SK-N-SH (cell line): ENCODE results near the gene SNRNP200. TPM values are rescaled to one million over a fixed set of nuclear protein-coding genes. Genes with fewer than 3 reads are reported as not detected.
A peak's percentile ranks its signal among the peaks of the same experiment; 100 is the strongest.

Experiments used
- CTCF ChIA-PET: fragments of 300-600, 350-600 bp; formaldehyde crosslinking; extraction: SDS; loops from one replicate; lab custom pipeline; 2021; lab: Yijun Ruan, JAX
- POLR2A ChIA-PET: fragments of 350-600 bp; sonication (Branson Sonifier 250); formaldehyde crosslinking; extraction: SDS; loops from one replicate; lab custom pipeline; 2020; ENCODE audit warnings: antibody characterized with exemption, inconsistent platforms; lab: Yijun Ruan, JAX
- DNase-seq: peaks from one replicate; pipeline ENCODE4 v3.0.0; 2012
- H2AFZ ChIP-seq: fragments of 200-600 bp; sonication (generic); 2 replicates; pipeline ENCODE4 v1.8.1; 2016; ENCODE audit warnings: antibody characterized with exemption, mild to moderate bottlenecking, low read depth
- H3F3A ChIP-seq: fragments of 200-600 bp; sonication (generic); replicated peaks from 2 replicates; pipeline ENCODE3; 2016; ENCODE audit warnings: antibody characterized with exemption, mild to moderate bottlenecking; ENCODE audit not compliant: insufficient read depth
- H3K27ac ChIP-seq, 2 experiments: fragments of 200-500 bp in 1 of 2; fragments of 200-600 bp in 1 of 2; sonication (Bioruptor generic) in 1 of 2; sonication (generic), shearing (Covaris generic) in 1 of 2; 2 replicates each; pipeline versions ENCODE4 v1.5.1 to v1.6.1; 2014 to 2016; ENCODE audit warnings: low read depth in 2 of 2, inconsistent platforms in 1 of 2, low read length in 1 of 2, mild to moderate bottlenecking in 1 of 2, mixed read lengths in 1 of 2
- H3K27me3 ChIP-seq: fragments of 200-600 bp; sonication (generic), shearing (Covaris generic); 2 replicates; pipeline ENCODE4 v1.6.1; 2016; ENCODE audit warnings: mixed run types; ENCODE audit not compliant: insufficient read depth
- H3K36me3 ChIP-seq, 2 experiments: fragments of 200-500 bp in 1 of 2; fragments of 200-600 bp in 1 of 2; sonication (Bioruptor generic) in 1 of 2; sonication (generic) in 1 of 2; replicated peaks in 1 of 2; 2 replicates each; pipeline versions ENCODE3 to v1.5.1; 2014 to 2016; ENCODE audit warnings: low read length in 1 of 2, mild to moderate bottlenecking in 1 of 2; ENCODE audit not compliant: insufficient read depth in 2 of 2, control insufficient read depth in 1 of 2
- H3K4me1 ChIP-seq, 2 experiments: fragments of 200-500 bp in 1 of 2; fragments of 200-600 bp in 1 of 2; sonication (Bioruptor generic) in 1 of 2; sonication (generic), shearing (Covaris generic) in 1 of 2; 2 replicates each; pipeline versions ENCODE4 v1.5.1 to v1.6.1; 2014 to 2016; ENCODE audit warnings: low read depth in 1 of 2, low read length in 1 of 2, mixed run types in 1 of 2; ENCODE audit not compliant: insufficient read depth in 2 of 2, control insufficient read depth in 1 of 2
- H3K4me2 ChIP-seq: fragments of 200-600 bp; sonication (generic), shearing (Covaris generic); 2 replicates; pipeline ENCODE4 v1.6.1; 2017; ENCODE audit warnings: mixed run types
- H3K4me3 ChIP-seq, 2 experiments: fragments of 200-500 bp in 1 of 2; fragments of 200-600 bp in 1 of 2; sonication (Bioruptor generic) in 1 of 2; sonication (generic), shearing (Covaris generic) in 1 of 2; 2 replicates each; pipeline versions ENCODE4 v1.5.1 to v1.8.1; 2014 to 2016; ENCODE audit warnings: low read depth in 2 of 2, inconsistent platforms in 1 of 2, low read length in 1 of 2, mild to moderate bottlenecking in 1 of 2, mixed read lengths in 1 of 2, moderate library complexity in 1 of 2
- H3K79me2 ChIP-seq: fragments of 200-600 bp; sonication (generic); 2 replicates; pipeline ENCODE4 v1.8.1; 2017; ENCODE audit warnings: mild to moderate bottlenecking; ENCODE audit not compliant: insufficient read depth
- H3K9ac ChIP-seq: fragments of 200-600 bp; sonication (generic); 2 replicates; pipeline ENCODE4 v1.6.1; 2017; ENCODE audit warnings: mixed run types
- H3K9me2 ChIP-seq: fragments of 200-600 bp; sonication (generic); 2 replicates; pipeline ENCODE4 v1.6.1; 2017; ENCODE audit warnings: mixed run types
- H3K9me3 ChIP-seq: fragments of 200-600 bp; sonication (generic); 2 replicates; pipeline ENCODE4 v1.6.1; 2017; ENCODE audit warnings: mixed run types, mild to moderate bottlenecking, moderate library complexity
- H4K20me1 ChIP-seq: fragments of 200-600 bp; sonication (generic); 2 replicates; pipeline ENCODE4 v1.6.1; 2017; ENCODE audit warnings: mild to moderate bottlenecking, mixed run types; ENCODE audit not compliant: insufficient read depth
- CHD2 ChIP-seq: fragments of 150-350 bp; IDR thresholded peaks from 2 replicates; pipeline ENCODE4 v1.6.1; 2018; ENCODE audit warnings: low read length; ENCODE audit not compliant: partially characterized antibody
- CTCF ChIP-seq: fragments of 200-600 bp; sonication (generic); IDR thresholded peaks from 2 replicates; pipeline ENCODE4 v1.6.1; 2017; ENCODE audit warnings: antibody characterized with exemption, mild to moderate bottlenecking, moderate library complexity
- ELF1 ChIP-seq: IDR thresholded peaks from 2 replicates; pipeline ENCODE4 v1.4.0; 2012
- EP300 ChIP-seq, 2 experiments: IDR thresholded peaks; 2 replicates each; pipeline versions ENCODE4 v1.4.0 to v1.6.1; 2012; ENCODE audit warnings: borderline replicate concordance in 1 of 2, low read depth in 1 of 2, low read length in 1 of 2
- EZH2phosphoT487 ChIP-seq: fragments of 200-600 bp; sonication (generic); IDR thresholded peaks from 2 replicates; pipeline ENCODE4 v1.6.1; 2017; ENCODE audit warnings: low read depth, mixed run types, mild to moderate bottlenecking, antibody characterized with exemption, moderate library complexity, borderline replicate concordance
- FOXJ3 ChIP-seq: sonication (generic); formaldehyde crosslinking; IDR thresholded peaks from 2 replicates; pipeline ENCODE4 v1.5.1; 2020; ENCODE audit warnings: mild to moderate bottlenecking, missing genetic modification reagents
- FOXM1 ChIP-seq: IDR thresholded peaks from 2 replicates; pipeline ENCODE4 v1.4.0; 2012; ENCODE audit warnings: low read depth, mild to moderate bottlenecking
- GABPA ChIP-seq: IDR thresholded peaks from 2 replicates; pipeline ENCODE4 v1.4.0; 2012; ENCODE audit warnings: low read depth, mild to moderate bottlenecking
- JUND ChIP-seq: IDR thresholded peaks from 2 replicates; pipeline ENCODE4 v1.4.0; 2012
- MXI1 ChIP-seq: IDR thresholded peaks from 2 replicates; pipeline ENCODE4 v1.6.1; 2012; ENCODE audit warnings: mild to moderate bottlenecking, low read depth, low read length, improper control_type of control experiment
- NFIC ChIP-seq: IDR thresholded peaks from 2 replicates; pipeline ENCODE4 v1.4.0; 2012; ENCODE audit warnings: borderline replicate concordance
- NRF1 ChIP-seq: IDR thresholded peaks from 2 replicates; pipeline ENCODE4 v1.6.1; 2012; ENCODE audit warnings: low read depth, mild to moderate bottlenecking, low read length
- PBX3 ChIP-seq: IDR thresholded peaks from 2 replicates; pipeline ENCODE4; 2012
- RAD21 ChIP-seq: IDR thresholded peaks from 2 replicates; pipeline ENCODE4 v1.6.1; 2012; ENCODE audit warnings: mild to moderate bottlenecking, low read length
- RFX5 ChIP-seq: IDR thresholded peaks from 2 replicates; pipeline ENCODE4 v1.6.1; 2012; ENCODE audit warnings: mild to moderate bottlenecking, improper control_type of control experiment, low read length
- RXRA ChIP-seq: IDR thresholded peaks from 2 replicates; pipeline ENCODE4 v1.4.0; 2012; ENCODE audit warnings: low read depth, mild to moderate bottlenecking, borderline replicate concordance
- SIN3A ChIP-seq: IDR thresholded peaks from 2 replicates; pipeline ENCODE4 v1.6.1; 2012; ENCODE audit warnings: low read depth, mild to moderate bottlenecking, low read length, moderate library complexity, borderline replicate concordance
- TCF12 ChIP-seq: IDR thresholded peaks from 2 replicates; pipeline ENCODE4 v1.4.0; 2012
- TEAD4 ChIP-seq: IDR thresholded peaks from 2 replicates; pipeline ENCODE4 v1.4.0; 2012; ENCODE audit warnings: mild to moderate bottlenecking, borderline replicate concordance; ENCODE audit not compliant: insufficient read depth
- YY1 ChIP-seq: IDR thresholded peaks from 2 replicates; pipeline ENCODE4 v1.4.0; 2012; ENCODE audit warnings: low read depth, mild to moderate bottlenecking
- WGBS: methylation state at CpG from one replicate; pipeline ENCODE4 v1.1.6; 2017; ENCODE audit warnings: low lambda C conversion rate; 5-methylcytosine and 5-hydroxymethylcytosine counted together
- polyA plus RNA-seq, 3 experiments: library from polyadenylated mRNA; depleted of rRNA; stranded (reverse); fragments of >200 nt; gene quantifications; 2 replicates each; pipeline ENCODE4 v1.2.3, GENCODE V29; 2012
- TF ChIP-seq, protein P1 (sequence below): fragments of 150-350 bp; IDR thresholded peaks from 2 replicates; pipeline ENCODE4 v1.6.1; 2016; ENCODE audit warnings: mild to moderate bottlenecking, low read depth, low read length

Gene SNRNP200
- polyA plus RNA-seq, 1 of the 3 experiments (the other 2 are of a cell fraction): 165 TPM

DNA sequence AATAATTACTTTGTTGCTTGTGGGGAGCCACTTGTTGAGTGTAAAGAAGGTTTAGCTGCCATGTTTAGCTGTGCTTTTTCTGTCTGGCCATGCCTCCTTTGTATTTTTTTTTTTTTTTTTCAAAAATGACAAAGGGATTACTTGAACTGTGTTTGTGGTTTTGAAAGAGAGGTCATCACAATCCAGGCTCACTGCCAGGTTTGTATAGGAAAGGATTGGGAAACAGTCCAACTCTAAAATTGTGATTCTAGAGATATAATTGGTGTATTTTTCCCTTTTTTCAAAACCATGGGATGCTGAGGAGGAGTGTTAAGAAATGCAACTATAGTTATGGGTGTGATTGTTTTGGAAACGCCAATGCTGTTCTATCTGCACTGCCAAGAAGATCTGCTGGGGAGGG lies 24.1 kb upstream of the SNRNP200 start (continued):
- no peak for TF ChIP-seq FOXJ3 (CRISPR knock-in tag)
- TF ChIP-seq, protein P1, sequence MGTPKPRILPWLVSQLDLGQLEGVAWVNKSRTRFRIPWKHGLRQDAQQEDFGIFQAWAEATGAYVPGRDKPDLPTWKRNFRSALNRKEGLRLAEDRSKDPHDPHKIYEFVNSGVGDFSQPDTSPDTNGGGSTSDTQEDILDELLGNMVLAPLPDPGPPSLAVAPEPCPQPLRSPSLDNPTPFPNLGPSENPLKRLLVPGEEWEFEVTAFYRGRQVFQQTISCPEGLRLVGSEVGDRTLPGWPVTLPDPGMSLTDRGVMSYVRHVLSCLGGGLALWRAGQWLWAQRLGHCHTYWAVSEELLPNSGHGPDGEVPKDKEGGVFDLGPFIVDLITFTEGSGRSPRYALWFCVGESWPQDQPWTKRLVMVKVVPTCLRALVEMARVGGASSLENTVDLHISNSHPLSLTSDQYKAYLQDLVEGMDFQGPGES: no peak
- TF ChIP-seq NRF1: no peak
- no peak for TF ChIP-seq PBX3
- no peak for TF ChIP-seq MXI1
- TF ChIP-seq CHD2: no peak
- TF ChIP-seq RXRA: peak; percentile 39; the same call in 1 of the 2 replicates

DNA sequence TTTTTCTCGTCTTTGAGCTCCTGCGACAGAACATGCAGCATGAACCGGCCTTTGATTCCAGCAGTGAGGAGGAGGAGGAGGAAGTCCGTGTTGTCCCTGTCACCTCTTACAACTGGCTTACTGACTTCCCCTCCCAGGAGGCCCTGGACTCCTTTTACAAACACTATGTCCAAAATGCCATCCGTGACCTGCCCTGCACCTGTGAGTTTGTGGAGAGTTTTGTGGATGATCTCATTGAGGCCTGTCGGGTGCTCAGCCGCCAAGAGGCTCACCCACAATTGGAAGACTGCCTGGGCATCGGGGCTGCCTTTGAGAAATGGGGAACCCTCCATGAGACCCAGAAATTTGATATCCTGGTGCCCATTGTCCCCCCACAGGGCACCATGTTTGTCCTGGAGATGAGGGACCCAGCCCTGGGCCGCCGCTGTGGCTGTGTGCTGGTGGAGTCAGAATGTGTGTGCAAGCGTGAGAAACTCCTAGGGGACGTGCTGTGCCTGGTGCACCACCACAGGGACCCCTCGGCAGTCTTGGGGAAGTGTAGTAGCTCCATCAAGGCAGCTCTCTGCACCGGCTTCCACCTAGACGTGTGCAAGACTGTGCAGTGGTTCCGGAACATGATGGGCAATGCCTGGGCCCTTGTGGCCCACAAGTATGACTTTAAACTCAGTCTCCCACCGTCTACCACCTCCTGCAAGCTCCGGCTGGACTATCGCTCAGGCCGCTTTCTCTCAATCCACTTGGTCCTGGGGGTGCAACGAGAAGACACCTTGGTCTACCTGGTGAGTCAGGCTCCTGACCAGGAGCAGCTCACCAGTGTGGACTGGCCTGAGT lies 21.9 kb upstream of the SNRNP200 start:
- peaks cover 0 to 5% of the 10 kb centered on the region in 2 experiments for H3K36me3 ChIP-seq
- no peaks in the 10 kb centered on the region for H3K79me2 ChIP-seq
- 93% methylated on average over 17 of the region's 21 CpGs for WGBS
- ChIA-PET POLR2A (interaction anchor here (2.7 kb wide), 1 partner anchor 9 kb away, joined by 15 read pairs; the partner anchor contains the start of gene NCAPH), CTCF (interaction anchor here (0.7 kb wide), 1 partner anchor 80 kb away, joined by 3 read pairs; no protein-coding TSS in a partner anchor)
- H3F3A ChIP-seq: peaks cover 24% of the 10 kb centered on the region
- TF ChIP-seq TEAD4: no peak
- TF ChIP-seq NFIC: no peak
- TF ChIP-seq FOXM1: no peak
- TF ChIP-seq JUND: no peak
- no peak for TF ChIP-seq TCF12
- no peak for TF ChIP-seq RAD21
- TF ChIP-seq EP300 (IDR thresholded peaks at IDR 0.05; ENCODE audit: borderline replicate concordance in 1 of 2, low read depth in 1 of 2, low read length in 1 of 2): no peak
- TF ChIP-seq EZH2phosphoT487: no peak
- TF ChIP-seq FOXJ3 (CRISPR knock-in tag): no peak
- no peak for TF ChIP-seq RFX5
- TF ChIP-seq GABPA: no peak
- no peak for TF ChIP-seq CHD2
- TF ChIP-seq ELF1: no peak
- TF ChIP-seq YY1: no peak
- TF ChIP-seq CTCF: no peak
- TF ChIP-seq SIN3A: no peak
- no peak for TF ChIP-seq RXRA
- no peak for TF ChIP-seq MXI1
- no peaks in the 10 kb centered on the region for H4K20me1 ChIP-seq
- H3K9me3 ChIP-seq: no peaks in the 10 kb centered on the region
- no peak overlapping the region for H3K4me2 ChIP-seq
- no peaks in the 10 kb centered on the region for H3K9me2 ChIP-seq
- no peak overlapping the region for H3K9ac ChIP-seq
- H3K27ac ChIP-seq: no peak overlapping the region
- no peak overlapping the region for H2AFZ ChIP-seq
- H3K27me3 ChIP-seq: no peaks in the 10 kb centered on the region
- DNase-seq: no peak
- peaks cover 8 to 14% of the 10 kb centered on the region in 2 experiments; a peak in 1 of 4 replicates for H3K4me1 ChIP-seq
- H3K4me3 ChIP-seq: no peak overlapping the region
